HG02884 (cell line): ENCODE data around the gene EMILIN3.
"Not testable (repeated sequence)": the region's sequence is repeated elsewhere in the genome, so short reads cannot be mapped to it uniquely, and the experiment has no call there.

Experiments
- ATAC-seq: cut with Tn5 transposase; IDR thresholded peaks from one replicate; pipeline ENCODE4 v1.9.1; 2021; ENCODE audit warnings: mild to moderate bottlenecking, moderate library complexity; ENCODE audit not compliant: unreplicated experiment

EMILIN3 gene

GRCh38 chr20:41320976-41321375, 45.6 kb downstream of the EMILIN3 start:
- no peak for ATAC-seq

- no peak for ATAC-seq
These were observed 46.2 kb downstream of the EMILIN3 start for GRCh38 chr20:41320441-41320840.

- ATAC-seq = no peak
These were observed 48.4 kb downstream of the EMILIN3 start for GRCh38 chr20:41318271-41318649.

- peak; percentile 97 for ATAC-seq
These were observed 48.9 kb downstream of the EMILIN3 start, which contains the start of gene ZHX3 for GRCh38 chr20:41317546-41318270. Gene ZHX3, minus strand, starts transcription at chr20:41317731. Its CDS starts 112,815 bp downstream, at chr20:41204916.

GRCh38 chr20:41316602-41317545, 49.7 kb downstream of the EMILIN3 start:
- ATAC-seq = peak; percentile 54

GRCh38 chr20:41316051-41316450, 50.6 kb downstream of the EMILIN3 start:
- no peak for ATAC-seq

- no peak for ATAC-seq
These were observed 52.2 kb downstream of the EMILIN3 start for GRCh38 chr20:41314386-41314785.

GRCh38 chr20:41312009-41312408, 54.6 kb downstream of the EMILIN3 start:
- ATAC-seq = not testable (repeated sequence)
